GM19395 (cell line): ENCODE measurements around the gene ZDHHC19.
"Not testable (repeated sequence)": the region's sequence is repeated elsewhere in the genome, so short reads cannot be mapped to it uniquely, and the experiment has no call there.

Experiments used
- ATAC-seq: cut with Tn5 transposase; IDR thresholded peaks from one replicate; pipeline ENCODE4 v1.9.1; 2021; ENCODE audit warnings: mild to moderate bottlenecking, moderate library complexity; ENCODE audit not compliant: unreplicated experiment

ZDHHC19 gene, protein sequence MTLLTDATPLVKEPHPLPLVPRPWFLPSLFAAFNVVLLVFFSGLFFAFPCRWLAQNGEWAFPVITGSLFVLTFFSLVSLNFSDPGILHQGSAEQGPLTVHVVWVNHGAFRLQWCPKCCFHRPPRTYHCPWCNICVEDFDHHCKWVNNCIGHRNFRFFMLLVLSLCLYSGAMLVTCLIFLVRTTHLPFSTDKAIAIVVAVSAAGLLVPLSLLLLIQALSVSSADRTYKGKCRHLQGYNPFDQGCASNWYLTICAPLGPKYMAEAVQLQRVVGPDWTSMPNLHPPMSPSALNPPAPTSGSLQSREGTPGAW

DNA sequence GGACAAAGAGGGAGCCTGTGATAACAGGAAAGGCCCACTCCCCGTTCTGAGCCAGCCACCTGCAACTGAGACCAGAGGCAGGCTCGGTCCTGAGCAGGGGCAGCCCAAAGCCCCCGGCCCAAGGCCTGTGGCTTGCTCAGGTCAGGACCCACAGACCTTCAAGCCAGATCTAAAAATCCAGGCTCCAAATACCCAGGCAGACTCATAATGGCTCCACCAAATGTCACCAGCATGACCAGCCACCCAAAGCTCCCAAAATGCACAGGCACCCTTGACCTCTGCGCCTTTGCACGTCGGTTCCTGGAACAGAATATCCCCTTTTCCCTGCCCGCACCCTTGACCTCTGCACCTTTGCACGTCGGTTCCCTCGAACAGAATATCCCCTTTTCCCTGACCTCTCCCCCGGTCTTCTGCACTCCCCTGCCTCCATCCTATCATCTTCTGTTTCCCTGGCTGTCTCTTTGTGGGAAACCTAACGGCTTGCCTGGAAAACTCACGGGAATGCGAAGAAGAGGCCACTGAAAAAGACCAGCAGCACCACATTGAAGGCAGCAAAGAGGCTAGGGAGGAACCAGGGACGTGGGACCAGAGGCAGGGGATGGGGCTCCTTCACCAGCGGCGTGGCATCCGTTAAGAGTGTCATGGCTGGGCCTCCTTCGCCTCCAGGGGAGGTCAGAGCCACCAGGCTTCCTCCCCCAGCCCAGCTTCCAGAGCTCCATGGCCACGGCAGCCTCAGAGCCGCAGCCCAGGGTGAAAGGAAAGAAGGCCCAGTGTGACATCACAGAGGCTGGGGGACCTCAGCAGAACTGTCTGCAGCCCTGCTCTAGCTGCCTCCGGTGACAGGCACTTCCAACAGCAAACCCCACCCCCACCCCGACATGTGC lies at the start of gene ZDHHC19:
ZDHHC19 (minus strand) TSS at position 728 of the 884 bp plus-strand sequence; CDS start at position 643, 85 bp downstream.
- no peak for ATAC-seq

DNA sequence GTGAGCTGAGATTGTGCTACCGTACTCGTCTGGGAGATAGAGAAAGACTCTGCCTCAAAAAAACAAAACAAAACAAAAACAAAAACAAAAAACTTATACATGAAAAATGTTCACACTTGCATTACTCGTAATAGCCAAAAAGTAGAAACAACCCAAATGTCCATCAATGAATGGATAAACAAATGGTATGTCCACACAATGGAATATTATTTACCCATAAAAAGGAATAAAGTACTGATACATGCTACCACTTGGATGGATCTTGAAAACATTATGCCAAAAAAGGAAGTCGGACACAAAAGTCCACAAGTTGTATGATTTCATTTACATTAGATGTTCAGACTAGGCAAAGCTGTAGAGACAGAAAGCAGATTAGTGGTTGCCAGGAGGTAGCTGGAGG lies 49.6 kb upstream of the ZDHHC19 start:
- no peak for ATAC-seq

DNA sequence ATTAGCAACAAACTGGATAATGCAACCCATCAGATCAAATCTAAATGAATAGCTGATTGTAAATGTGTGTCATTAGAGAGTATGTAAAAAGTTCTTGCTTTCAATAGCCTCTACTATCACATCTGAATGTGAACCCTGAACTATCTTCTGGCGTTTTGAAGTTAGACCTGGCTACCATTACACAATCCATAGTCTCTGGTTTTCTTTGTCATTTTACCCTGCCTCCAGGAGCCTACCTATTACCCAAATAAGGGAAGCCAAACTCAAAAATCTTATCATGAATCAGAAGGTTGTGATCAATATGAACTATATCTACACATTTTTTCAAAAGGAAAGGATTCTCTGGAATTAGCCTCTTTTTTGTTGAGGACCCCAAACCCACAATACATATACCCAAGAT lies 44.6 kb upstream of the ZDHHC19 start:
- no peak for ATAC-seq

DNA sequence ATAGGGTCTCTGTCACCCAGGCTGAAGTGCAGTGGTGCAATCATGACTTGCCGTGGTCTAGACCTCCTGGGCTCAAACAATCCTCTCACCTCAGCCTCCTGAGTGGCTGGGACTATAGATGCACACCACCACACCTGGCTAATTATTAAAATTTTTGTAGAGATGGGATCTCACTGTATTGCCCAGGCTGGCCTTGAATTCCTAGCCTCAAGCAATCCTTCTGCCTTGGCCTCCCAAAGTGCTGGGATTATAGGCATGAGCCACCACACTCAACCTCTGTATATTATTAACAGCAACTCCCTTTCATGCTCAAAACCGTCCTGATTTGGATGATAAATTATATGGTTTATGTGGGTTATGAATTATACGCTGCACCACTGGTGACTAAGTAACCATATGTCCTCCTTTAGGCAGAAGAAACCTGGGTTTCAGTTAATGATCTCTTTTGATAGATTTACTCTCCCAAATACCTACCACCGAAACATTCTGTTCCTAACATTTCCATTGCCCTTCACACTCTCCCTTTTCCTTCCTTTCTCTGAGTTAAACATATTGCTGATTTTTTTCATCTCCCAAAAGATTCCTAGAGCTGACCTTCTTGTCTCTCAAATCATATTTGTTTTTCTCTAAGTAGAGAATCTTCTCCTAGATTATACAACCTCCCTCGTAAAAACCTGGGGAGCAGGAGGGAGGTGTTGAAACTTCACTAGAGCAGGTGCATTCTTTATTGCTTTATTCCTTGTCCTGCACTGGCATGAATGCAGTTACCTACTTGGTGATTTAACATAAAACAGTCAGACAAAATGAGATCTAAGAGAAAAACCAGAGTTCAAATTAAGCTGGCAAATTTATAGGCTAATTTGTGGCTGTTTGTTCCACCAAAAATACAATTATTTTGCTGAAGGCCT lies 43.4 kb upstream of the ZDHHC19 start:
- no peak for ATAC-seq

DNA sequence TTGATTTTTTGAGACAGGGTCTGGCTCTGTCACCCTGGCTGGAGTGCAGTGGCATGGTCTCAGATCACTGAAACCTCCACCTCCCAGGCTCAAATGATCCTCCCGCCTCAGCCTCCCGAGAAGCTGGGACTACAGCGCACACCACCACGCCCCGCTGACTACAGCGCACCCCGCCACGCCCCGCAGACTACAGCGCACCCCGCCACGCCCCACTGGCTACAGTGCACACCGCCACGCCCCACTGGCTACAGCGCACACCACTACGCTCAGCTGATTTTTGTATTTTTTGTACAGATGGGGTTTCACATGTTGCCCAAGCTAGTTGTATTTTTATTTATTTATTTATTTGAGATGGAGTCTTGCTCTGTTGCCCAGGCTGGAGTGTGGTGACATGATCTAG lies 40.7 kb upstream of the ZDHHC19 start:
- no peak for ATAC-seq

DNA sequence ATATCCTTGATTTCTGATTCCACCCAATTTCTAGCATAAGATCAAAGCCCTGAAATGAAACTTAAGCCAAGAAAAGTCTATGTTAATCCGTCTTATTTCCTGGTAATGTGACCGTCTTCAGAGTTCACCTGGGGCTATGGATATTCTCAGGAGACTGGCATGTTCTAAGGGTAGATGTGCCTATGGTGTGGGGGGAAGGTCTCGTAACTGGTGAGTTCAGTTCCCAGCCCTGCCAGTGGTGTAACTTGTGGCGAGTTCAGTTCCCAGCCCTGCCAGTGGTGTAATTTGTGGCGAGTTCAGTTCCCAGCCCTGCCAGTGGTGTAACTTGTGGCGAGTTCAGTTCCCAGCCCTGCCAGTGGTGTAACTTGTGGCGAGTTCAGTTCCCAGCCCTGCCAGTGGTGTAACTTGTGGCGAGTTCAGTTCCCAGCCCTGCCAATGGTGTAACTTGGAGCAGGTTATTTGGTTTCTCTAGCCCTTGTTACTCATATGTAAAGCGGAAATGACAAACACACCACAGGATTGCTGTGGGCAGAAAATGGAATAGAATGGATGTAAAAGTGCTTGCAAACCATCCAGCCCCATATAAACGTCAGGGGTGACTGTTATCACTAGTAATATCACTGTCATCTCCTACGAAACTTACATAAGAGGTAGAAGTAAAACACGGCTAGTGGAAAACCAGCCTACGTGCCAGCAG lies 35.6 kb upstream of the ZDHHC19 start:
- no peak for ATAC-seq

DNA sequence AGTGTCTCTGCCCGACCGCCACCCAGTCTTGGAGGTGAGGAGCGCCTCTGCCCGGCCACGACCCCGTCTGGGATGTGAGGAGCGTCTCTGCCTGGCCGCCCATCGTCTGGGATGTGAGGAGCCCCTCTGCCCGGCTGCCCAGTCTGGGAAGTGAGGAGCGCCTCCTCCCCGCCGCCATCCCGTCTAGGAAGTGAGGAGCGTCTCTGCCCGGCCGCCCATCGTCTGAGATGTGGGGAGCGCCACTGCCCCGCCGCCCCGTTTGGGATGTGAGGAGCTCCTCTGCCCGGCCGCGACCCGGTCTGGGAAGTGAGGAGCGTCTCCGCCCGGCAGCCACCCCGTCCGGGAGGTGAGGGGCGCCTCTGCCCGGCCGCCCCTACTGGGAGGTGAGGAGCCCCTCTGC lies 33.0 kb upstream of the ZDHHC19 start:
- ATAC-seq, result not testable (repeated sequence)

DNA sequence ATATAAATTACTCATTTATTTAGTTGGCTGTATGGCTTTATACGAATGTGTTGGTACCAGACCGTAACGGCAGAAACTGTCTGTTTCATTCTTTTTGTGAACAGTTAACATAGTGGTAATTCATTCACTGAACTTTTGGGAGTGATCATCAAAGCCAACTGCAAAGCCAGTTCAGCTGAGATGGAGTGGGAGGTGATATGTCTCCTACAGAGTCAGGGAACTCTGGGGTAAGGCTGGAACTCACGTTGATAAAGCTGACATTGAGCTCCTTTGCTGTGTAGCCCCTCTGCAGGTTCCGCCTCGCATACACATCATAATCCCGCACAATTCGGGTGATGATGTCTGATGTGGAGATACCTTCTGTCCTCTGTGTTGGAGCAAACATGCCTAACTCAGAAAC lies 30.5 kb upstream of the ZDHHC19 start:
- ATAC-seq, result no peak

DNA sequence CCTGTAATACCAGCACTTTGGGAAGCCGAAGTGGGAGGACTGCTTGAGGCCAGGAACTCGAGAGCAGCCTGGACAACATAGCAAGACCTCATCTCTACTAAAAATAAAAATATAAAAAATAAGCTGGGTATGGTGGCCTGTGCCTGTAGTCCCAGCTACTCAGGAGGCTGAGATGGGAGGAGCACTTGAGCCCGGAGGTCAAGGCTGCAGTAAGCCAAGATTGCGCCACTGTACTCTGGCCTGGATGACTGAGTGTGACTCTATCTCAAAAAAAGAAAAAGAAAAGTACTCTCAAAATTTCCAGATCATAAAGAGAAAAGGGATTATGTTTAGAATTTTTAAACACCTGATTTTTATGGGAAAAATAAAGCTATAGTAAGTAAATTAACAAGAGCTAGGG lies 29.2 kb upstream of the ZDHHC19 start:
- no peak for ATAC-seq

DNA sequence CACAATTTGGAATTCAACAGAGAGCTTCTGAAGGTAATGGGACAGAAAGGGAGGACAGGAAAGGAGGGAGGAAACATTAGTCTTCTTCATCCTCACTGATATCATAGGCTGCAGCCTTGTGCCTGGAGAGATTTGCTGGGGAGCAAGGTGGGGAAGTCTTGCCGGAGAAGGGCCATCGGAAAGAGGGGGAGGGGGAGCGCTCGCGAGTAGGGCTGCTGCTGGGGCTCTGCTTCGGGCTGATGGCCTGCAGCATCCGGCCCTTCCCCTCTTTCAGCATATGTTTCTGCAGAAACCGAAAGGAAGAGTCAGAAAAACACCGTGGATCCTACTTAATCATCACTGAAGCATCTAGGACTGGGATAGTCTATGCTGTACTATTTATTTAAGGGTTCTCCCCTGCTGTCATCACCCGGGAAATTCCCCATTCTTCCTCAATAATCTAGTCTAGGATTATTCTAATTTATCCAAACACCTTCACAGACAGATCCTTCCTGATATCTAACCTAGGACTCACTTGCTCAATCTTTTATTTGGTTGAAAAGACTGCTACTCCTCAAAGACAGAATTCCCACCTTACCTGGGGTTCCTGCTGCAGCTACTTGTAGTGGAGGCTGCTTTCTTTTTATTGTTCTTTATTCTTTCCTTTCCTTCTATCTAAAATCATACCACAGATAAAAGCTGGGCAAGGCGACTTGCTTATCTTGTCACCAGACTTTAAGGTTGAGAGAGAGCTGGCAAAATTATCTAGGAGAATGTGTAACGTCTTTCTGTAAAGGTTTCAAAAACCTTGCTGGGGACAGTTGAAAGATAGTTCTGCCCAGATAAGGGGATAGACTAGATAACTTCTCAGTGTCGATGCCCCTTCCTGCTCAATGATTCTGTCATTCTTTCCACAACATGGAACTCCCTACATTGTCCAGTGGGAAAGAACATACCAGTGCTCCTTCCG lies 27.7 kb upstream of the ZDHHC19 start:
- no peak for ATAC-seq

DNA sequence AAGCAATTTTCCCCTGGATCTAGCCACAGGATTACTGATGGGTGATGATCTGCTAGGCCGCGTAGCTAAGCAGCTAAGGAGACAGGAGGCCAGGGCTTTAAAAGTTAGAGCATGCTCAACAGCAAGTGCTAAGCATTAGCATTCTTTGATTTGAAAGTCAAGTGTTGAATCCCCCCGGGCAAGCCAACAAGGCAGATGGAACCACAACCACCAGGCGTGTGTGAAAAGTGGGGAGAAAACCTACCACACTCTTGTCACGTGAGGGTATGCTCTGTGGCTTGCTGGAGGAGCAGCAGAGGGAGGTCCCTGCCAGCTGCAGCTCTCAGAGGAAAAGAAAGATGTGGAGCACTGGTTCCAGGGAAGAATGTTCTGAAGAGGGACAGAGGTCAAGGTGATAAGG lies 26.0 kb upstream of the ZDHHC19 start:
- ATAC-seq, result no peak

DNA sequence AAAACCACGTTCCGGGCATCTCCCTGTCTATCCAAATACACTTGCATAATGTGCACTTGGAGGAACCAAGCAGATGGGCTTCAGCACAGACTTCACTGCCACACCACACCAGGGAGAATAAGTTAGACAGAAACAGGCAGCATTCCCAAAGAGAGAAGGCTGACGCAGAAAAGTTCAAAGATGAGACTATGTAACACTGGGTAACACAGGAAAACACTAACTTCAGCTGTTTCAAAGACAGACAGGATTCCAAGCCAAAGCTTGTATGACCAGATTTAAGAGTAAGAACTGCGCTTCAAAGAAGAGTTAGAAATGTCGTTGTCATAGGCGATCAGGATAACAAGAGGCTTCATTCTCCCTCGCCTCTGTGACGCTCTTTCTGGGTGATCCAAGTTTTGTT lies 25.0 kb upstream of the ZDHHC19 start:
- ATAC-seq, result no peak

DNA sequence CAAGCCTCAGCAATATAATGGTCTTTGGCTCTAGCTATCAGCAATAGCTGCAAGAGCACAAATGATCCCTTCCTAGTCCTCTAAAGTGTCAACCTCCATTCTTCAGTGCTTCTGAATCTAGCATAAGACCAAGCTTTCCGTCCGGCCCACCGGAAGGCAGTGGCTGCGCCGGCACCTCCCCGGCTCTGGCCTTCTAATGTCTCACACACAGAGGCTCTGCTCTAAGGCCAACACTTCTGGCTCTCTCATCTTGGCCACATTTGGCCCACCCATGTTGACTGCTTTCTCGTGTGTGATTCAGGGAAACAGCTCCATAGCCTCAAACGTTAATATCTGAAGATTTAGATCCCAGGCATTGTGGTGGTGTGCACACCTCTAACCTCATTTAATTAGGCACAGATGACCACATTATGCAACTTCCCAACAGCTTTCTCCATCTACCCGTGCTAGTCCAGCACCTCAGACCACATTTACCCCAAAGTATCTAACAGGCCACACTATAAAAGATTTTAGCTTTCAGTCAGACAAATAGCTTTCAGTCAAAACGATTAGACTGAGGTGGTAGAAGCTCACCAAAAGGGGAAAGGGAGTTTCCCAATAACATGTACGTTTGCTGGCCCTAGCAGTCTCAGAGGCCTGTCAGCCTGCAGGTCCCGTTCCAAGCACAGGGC lies 24.4 kb upstream of the ZDHHC19 start:
- no peak for ATAC-seq

DNA sequence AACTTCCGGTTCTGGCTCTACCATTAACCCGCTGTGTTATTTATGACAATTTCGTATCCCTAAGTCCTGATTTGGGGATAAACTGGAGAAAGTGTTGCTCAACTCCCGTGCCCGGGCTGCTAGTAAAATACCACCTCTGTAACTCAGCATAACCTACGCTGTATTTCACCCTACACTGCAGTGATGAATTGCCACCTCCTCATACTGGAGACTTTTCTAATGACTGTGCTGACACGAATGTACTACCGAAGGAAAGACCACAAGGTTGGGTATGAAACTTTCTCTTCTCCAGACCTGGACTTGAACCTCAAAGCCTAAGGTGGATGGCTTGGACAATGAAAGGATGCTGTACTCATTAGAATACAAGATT lies 21.7 kb upstream of the ZDHHC19 start:
- ATAC-seq, result no peak

DNA sequence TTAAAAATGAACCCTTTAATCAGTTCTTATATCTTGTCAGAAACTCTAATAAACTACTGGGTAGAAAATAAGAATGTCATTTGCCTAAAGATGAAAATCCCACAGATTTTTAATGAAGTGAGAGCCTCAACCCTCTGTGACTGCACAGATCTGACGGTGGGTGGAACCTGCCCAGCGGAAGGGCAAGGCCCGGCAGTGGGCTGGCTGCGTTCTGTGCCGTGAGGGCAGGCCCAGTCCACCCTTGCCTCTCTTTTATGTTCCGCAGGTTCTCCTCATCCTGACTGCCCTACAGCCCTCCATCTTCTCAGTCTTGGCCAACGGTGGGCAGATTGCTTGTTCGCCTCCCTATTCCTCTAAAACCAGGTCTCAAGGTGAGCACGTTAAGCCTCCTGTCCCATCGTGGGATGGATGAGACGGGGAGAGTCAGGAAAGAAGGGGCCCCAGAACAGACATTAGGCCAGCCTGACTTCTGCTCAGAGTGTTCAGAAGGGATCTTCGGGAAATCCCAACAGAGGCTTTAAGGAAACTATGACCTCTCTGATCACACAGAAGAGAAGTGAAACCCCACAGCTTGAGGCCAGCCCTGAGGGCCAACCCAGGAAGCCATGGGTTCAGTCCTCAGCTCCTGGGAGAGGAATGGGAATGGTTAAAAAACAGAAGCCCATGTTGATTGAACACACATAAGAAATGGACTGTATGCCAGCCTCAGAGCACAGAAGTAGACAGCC lies 21.1 kb upstream of the ZDHHC19 start:
- ATAC-seq, result no peak

DNA sequence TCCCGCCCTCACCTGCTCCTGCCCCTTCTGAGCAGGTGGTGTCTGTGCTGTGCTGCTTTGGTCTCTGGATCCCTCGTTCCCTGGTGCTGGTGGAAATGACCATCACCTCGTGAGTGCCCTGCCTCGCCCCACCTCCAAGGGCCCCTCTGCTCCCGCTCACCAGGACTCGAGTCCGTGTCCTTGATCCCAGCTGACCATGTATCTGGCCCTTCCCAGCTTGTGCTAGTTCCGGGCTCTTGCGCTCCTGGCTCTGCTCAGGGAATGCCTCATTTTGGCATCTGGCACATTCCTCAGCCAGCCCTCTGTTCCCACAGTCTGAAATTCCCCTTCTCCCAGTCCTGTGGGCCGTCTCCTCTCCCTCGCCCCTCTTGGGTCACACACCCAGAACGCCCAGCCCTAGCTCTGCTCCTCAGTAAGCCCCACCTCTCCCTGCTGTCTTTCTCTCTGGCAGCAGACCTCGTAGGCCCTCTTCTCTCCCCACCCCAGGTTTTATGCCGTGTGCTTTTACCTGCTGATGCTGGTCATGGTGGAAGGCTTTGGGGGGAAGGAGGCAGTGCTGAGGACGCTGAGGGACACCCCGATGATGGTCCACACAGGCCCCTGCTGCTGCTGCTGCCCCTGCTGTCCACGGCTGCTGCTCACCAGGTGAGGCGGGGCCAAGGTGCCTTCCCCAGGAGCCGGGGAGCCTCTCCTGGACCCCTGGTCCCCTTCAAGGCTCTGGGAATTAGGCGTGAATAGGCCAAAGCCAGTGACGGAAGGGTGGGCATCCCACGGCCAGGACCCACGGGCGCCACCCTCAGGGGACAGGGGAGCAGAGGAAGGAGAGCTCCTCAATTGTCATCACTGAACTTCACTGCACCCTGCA lies 16.7 kb upstream of the ZDHHC19 start:
- ATAC-seq, result no peak

DNA sequence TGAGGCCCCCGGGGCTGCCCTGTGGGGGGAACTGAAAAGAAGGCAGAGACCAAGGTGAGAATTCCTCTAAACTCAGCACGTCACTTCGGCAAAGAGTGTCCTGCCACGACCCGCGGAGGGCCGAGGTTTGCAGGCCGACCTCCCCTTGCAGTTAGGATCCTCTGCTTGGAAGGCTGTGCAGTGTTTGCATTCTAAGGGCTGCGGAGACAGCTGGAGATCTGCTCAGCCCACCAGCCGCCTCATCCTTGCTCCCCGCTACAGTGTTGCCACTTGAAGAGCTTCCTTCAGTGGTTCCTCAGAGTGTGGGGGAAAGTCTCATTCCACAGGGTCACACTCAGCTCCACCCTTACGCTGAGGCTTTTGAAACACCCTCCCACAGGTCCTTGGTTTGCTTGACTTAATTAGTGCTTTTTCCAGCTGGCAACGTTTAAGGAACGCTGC lies 15.9 kb upstream of the ZDHHC19 start:
- ATAC-seq, result no peak
